ENCODE measurements around the gene MT4.

- TF ChIP-seq, protein P1, sequence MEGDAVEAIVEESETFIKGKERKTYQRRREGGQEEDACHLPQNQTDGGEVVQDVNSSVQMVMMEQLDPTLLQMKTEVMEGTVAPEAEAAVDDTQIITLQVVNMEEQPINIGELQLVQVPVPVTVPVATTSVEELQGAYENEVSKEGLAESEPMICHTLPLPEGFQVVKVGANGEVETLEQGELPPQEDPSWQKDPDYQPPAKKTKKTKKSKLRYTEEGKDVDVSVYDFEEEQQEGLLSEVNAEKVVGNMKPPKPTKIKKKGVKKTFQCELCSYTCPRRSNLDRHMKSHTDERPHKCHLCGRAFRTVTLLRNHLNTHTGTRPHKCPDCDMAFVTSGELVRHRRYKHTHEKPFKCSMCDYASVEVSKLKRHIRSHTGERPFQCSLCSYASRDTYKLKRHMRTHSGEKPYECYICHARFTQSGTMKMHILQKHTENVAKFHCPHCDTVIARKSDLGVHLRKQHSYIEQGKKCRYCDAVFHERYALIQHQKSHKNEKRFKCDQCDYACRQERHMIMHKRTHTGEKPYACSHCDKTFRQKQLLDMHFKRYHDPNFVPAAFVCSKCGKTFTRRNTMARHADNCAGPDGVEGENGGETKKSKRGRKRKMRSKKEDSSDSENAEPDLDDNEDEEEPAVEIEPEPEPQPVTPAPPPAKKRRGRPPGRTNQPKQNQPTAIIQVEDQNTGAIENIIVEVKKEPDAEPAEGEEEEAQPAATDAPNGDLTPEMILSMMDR (IDR thresholded peaks at IDR 0.05), result no peak
- TF ChIP-seq POLR2A (IDR thresholded peaks at IDR 0.05), result no peak
Measured at GRCh38 chr16:56549161-56549560, 15.7 kb upstream of the MT4 start.
